SK-N-SH treated with all-trans-retinoic acid at 6 μM for 48 hours (cell line): ENCODE data around the gene MRPS18A.

Experiments
- BACH2 ChIP-seq: fragments of 250-450 bp; sonication (Bioruptor Pico); IDR thresholded peaks from 2 replicates; pipeline ENCODE4 v1.9.0; 2021; ENCODE audit warnings: mild to moderate bottlenecking, borderline replicate concordance
- CSDC2 ChIP-seq: fragments of 250-450 bp; sonication (Bioruptor Pico); IDR thresholded peaks from 2 replicates; pipeline ENCODE4 v1.5.0; 2020; ENCODE audit warnings: mild to moderate bottlenecking, moderate library complexity
- GLIS3 ChIP-seq: fragments of 250-450 bp; sonication (Bioruptor Pico); IDR thresholded peaks from 2 replicates; pipeline ENCODE4 v1.5.0; 2020; ENCODE audit warnings: mild to moderate bottlenecking, moderate library complexity
- OSR1 ChIP-seq: fragments of 250-450 bp; sonication (Bioruptor Pico); IDR thresholded peaks from 2 replicates; pipeline ENCODE4 v1.8.0; 2022; ENCODE audit warnings: moderate library complexity, mild to moderate bottlenecking, inconsistent platforms
- RARB ChIP-seq: fragments of 250-450 bp; sonication (Bioruptor Pico); IDR thresholded peaks from 2 replicates; pipeline ENCODE4 v1.8.0; 2021; ENCODE audit warnings: mild to moderate bottlenecking, moderate library complexity
- SNAI2 ChIP-seq: fragments of 250-450 bp; sonication (Bioruptor Pico); IDR thresholded peaks from 2 replicates; pipeline ENCODE4 v1.5.0; 2020; ENCODE audit warnings: mild to moderate bottlenecking, moderate library complexity
- ZC3H10 ChIP-seq: fragments of 250-450 bp; sonication (Bioruptor Pico); IDR thresholded peaks from 2 replicates; pipeline ENCODE4 v1.5.1; 2021; ENCODE audit warnings: mild to moderate bottlenecking, moderate library complexity
- ZFP3 ChIP-seq: fragments of 250-450 bp; sonication (Bioruptor Pico); IDR thresholded peaks from 2 replicates; pipeline ENCODE4 v1.5.0; 2020; ENCODE audit warnings: mild to moderate bottlenecking, moderate library complexity
- ZFP30 ChIP-seq: fragments of 450-650 bp; formaldehyde crosslinking; IDR thresholded peaks from 2 replicates; pipeline ENCODE4 v1.5.0; 2022; ENCODE audit warnings: mild to moderate bottlenecking, moderate library complexity
- ZNF565 ChIP-seq: fragments of 450-650 bp; formaldehyde crosslinking; conservative IDR thresholded peaks from 2 replicates; pipeline ENCODE4 v1.5.0; 2020; ENCODE audit warnings: low read depth, mild to moderate bottlenecking, moderate library complexity
- TF ChIP-seq, protein P1 (sequence below): fragments of 250-450 bp; sonication (Bioruptor Pico); IDR thresholded peaks from 2 replicates; pipeline ENCODE4 v1.8.0; 2020; ENCODE audit warnings: mild to moderate bottlenecking, moderate library complexity, borderline replicate concordance
- TF ChIP-seq, protein P2 (sequence below): fragments of 250-450 bp; sonication (Bioruptor Pico); IDR thresholded peaks from 2 replicates; pipeline ENCODE4 v1.5.1; 2020; ENCODE audit warnings: low read depth, mild to moderate bottlenecking, moderate library complexity

DNA sequence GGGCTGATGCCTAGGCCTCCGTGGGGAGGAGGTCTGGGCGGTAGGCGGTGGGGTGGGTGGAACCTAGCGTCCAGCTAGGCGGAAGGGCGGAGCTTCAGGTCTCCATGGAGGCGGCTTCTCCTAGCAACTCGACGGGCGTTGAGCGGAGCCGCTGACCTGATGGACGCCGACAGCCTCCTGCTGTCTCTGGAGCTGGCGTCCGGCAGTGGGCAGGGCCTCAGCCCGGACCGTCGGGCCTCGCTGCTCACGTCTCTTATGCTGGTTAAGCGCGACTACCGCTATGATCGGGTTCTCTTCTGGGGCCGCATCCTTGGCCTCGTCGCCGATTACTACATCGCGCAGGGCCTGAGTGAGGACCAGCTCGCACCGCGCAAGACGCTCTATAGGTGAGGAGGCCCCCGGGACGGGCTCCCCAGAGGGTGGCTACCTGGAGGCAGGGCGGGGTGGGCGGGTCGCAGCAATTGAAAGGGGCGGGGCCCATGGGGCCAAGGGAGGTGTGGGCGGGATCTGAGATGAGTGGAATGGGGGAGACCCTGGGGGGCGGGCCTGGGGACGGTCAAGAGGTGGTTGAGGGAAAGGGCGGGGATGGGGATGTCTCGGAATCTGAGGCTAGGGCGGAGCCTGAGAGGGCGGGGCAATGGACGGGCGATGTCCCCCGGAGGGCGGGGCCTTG is 42.5 kb downstream of the MRPS18A start, which contains the start of gene RSPH9:
- TF ChIP-seq, protein P1, sequence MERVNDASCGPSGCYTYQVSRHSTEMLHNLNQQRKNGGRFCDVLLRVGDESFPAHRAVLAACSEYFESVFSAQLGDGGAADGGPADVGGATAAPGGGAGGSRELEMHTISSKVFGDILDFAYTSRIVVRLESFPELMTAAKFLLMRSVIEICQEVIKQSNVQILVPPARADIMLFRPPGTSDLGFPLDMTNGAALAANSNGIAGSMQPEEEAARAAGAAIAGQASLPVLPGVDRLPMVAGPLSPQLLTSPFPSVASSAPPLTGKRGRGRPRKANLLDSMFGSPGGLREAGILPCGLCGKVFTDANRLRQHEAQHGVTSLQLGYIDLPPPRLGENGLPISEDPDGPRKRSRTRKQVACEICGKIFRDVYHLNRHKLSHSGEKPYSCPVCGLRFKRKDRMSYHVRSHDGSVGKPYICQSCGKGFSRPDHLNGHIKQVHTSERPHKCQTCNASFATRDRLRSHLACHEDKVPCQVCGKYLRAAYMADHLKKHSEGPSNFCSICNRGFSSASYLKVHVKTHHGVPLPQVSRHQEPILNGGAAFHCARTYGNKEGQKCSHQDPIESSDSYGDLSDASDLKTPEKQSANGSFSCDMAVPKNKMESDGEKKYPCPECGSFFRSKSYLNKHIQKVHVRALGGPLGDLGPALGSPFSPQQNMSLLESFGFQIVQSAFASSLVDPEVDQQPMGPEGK (CRISPR knock-in tag): no peak
- TF ChIP-seq, protein P2, sequence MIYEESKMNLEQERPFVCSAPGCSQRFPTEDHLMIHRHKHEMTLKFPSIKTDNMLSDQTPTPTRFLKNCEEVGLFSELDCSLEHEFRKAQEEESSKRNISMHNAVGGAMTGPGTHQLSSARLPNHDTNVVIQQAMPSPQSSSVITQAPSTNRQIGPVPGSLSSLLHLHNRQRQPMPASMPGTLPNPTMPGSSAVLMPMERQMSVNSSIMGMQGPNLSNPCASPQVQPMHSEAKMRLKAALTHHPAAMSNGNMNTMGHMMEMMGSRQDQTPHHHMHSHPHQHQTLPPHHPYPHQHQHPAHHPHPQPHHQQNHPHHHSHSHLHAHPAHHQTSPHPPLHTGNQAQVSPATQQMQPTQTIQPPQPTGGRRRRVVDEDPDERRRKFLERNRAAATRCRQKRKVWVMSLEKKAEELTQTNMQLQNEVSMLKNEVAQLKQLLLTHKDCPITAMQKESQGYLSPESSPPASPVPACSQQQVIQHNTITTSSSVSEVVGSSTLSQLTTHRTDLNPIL (CRISPR knock-in tag): no peak
- TF ChIP-seq GLIS3 (no peak), ZFP30 (CRISPR knock-in tag) (no peak), CSDC2 (CRISPR knock-in tag) (no peak), BACH2 (CRISPR knock-in tag) (no peak), ZNF565 (CRISPR knock-in tag) (no peak), OSR1 (CRISPR knock-in tag) (no peak), RARB (CRISPR knock-in tag) (no peak), SNAI2 (no peak), ZC3H10 (CRISPR knock-in tag) (no peak), ZFP3 (CRISPR knock-in tag) (no peak)
